Measurements from ENCODE around the gene SLC25A43. TPM values are rescaled to one million over a fixed set of nuclear protein-coding genes. Genes with fewer than 3 reads are reported as not detected.

SLC25A43 gene
- total and polyA plus RNA-seq, 2 of the 8 experiments (the other 6 are each of a cell fraction or from before 2014, with no cell fraction given), result 3.1 to 5.8 TPM

GRCh38 chrX:119391279-119391678 is 7.9 kb upstream of the SLC25A43 start:
- Histone ChIP-seq H3K4me2 (ENCODE audit: insufficient read depth in 1 of 2, low read depth in 2 of 2, low read length in 2 of 2) (no peak overlapping the region), H3K9ac (replicated peaks in 1 of 4; ENCODE audit: extremely low read depth in 1 of 4, low read depth in 3 of 4, low read length in 3 of 4) (no peak overlapping the region), H3K27me3 (replicated peaks in 1 of 4; ENCODE audit: control insufficient read depth in 3 of 4, extremely low read depth in 1 of 4, insufficient read depth in 3 of 4, low read length in 3 of 4) (no peaks in the 10 kb centered on the region), H2BK12ac (ENCODE audit: low read depth, low read length) (no peak overlapping the region), H2BK120ac (replicated peaks; ENCODE audit: low read depth, low read length) (no peak overlapping the region), H3K4me3 (ENCODE audit: extremely low read depth in 1 of 4, insufficient read depth in 2 of 4, low read depth in 3 of 4, low read length in 4 of 4) (no peak overlapping the region), H2BK5ac (ENCODE audit: low read depth, low read length) (no peak overlapping the region), H3K4ac (replicated peaks; ENCODE audit: insufficient read length, low read depth, low read length) (no peak overlapping the region), H3K56ac (replicated peaks; ENCODE audit: insufficient read length, low read depth, low read length) (no peak overlapping the region), H3K23ac (ENCODE audit: insufficient read length) (no peak overlapping the region), H3K18ac (ENCODE audit: extremely low read depth, low read length) (no peak overlapping the region), H3K23me2 (ENCODE audit: low read depth, low read length) (no peaks in the 10 kb centered on the region), H3K27ac (ENCODE audit: low read depth, low read length) (no peak overlapping the region), H2AFZ (ENCODE audit: low read length) (no peak overlapping the region), H3K79me2 (ENCODE audit: control insufficient read depth in 1 of 2, insufficient read depth in 2 of 2, low read length in 2 of 2) (no peaks in the 10 kb centered on the region), H3K4me1 (replicated peaks in 1 of 4; ENCODE audit: control insufficient read depth in 3 of 4, insufficient read depth in 4 of 4, low read length in 3 of 4) (peaks cover 0 to 3% (median 1%) of the 10 kb centered on the region in 4 experiments; a peak in 2 of 7 replicates), H3K79me1 (ENCODE audit: low read depth, low read length) (no peaks in the 10 kb centered on the region), H4K8ac (ENCODE audit: extremely low read depth, insufficient read depth, low read length) (no peak overlapping the region), H3K9me3 (ENCODE audit: insufficient read depth in 2 of 2, low read depth in 1 of 2, low read length in 1 of 2) (no peaks in the 10 kb centered on the region; a peak in 1 of 4 replicates), H2BK15ac (ENCODE audit: low read length) (no peak overlapping the region), H2AK5ac (ENCODE audit: low read depth, low read length) (no peak overlapping the region), H4K91ac (replicated peaks; ENCODE audit: insufficient read length, low read length) (no peak overlapping the region), H3K36me3 (ENCODE audit: control insufficient read depth in 2 of 4, insufficient read depth in 4 of 4, low read length in 3 of 4) (no peaks in the 10 kb centered on the region), H4K20me1 (replicated peaks in 1 of 2; ENCODE audit: control insufficient read depth in 1 of 2, insufficient read depth in 2 of 2, low read length in 2 of 2) (no peaks in the 10 kb centered on the region), H4K5ac (ENCODE audit: insufficient read length, low read depth, low read length) (no peak overlapping the region), H3K14ac (ENCODE audit: insufficient read length) (no peak overlapping the region), H2BK20ac (ENCODE audit: low read length) (no peak overlapping the region)
- TF ChIP-seq POLR2A (IDR thresholded peaks at IDR 0.05; ENCODE audit: control extremely low read depth in 1 of 2, low read depth in 2 of 2, low read length in 2 of 2) (no peak), RAD21 (IDR thresholded peaks at IDR 0.05 in 1 of 2, conservative IDR thresholded peaks at IDR 0.05 in 1 of 2; ENCODE audit: low read depth in 2 of 2, low read length in 2 of 2) (peak; percentile 19 to 34; a peak in 3 of 4 replicates), CTCF (IDR thresholded peaks at IDR 0.05; ENCODE audit: control extremely low read depth in 1 of 3, insufficient read depth in 1 of 3, low read depth in 1 of 3, low read length in 3 of 3) (peak in 2 of 3 experiments; percentile 18 to 42; a peak in 2 of 4 replicates)
- CTCF ChIA-PET (ENCODE audit: partially characterized antibody), result interaction anchor here (1.2 to 3.1 kb wide), 3 partner anchors 8 to 17 kb away, joined by 4 to 7 read pairs (median 4); partner anchors contain the start of gene SLC25A43
- POLR2A ChIA-PET (ENCODE audit: partially characterized antibody), result no interaction called here
- WGBS, 2 experiments (ENCODE audit: extremely low coverage in 1 of 2, insufficient coverage in 1 of 2, insufficient read length in 1 of 2, insufficient replicate concordance in 2 of 2, low coverage in 1 of 2, low lambda C conversion rate in 2 of 2, missing lambda C conversion rate in 1 of 2), result 57% methylated on average over 6 of the region's 8 CpGs; no CpG with 5 or more reads in 1 of the 2 experiments
- FAIRE-seq (peak; percentile 52), DNase-seq (ENCODE audit: low read depth in 1 of 2, low spot score in 2 of 2) (no peak)
